ENCODE measurements around the gene LSS.

DNA sequence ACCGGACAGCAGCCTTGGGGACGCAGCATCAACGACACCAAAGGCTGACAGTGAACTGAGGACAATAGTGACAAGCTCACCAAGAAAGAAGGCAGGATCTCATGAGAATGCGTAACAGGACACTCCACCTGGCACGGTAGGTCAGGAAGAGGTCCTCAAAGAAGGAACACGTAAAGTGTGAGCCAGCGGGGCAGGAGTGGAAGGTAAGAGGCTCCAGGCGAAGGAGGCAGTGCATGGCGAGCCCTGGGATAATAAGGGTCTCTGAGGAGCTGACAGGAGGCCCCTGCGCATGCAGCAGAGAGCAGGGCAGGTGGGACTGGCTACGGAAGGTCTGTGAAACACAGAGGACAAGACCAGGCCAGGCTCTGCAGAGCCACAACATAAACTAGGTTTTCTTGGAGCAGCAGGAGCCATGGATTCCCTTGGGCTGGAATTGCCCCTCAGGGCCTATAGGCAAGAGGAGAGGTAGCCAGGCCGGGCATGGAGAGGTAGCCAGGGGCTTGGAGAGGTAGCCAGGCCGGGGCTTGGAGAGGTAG lies 8.2 kb downstream of the LSS start:
- TF ChIP-seq POLR2A (IDR thresholded peaks at IDR 0.05) (no peak), POLR2AphosphoS5 (IDR thresholded peaks at IDR 0.05) (no peak)
- TF ChIP-seq, protein P1, sequence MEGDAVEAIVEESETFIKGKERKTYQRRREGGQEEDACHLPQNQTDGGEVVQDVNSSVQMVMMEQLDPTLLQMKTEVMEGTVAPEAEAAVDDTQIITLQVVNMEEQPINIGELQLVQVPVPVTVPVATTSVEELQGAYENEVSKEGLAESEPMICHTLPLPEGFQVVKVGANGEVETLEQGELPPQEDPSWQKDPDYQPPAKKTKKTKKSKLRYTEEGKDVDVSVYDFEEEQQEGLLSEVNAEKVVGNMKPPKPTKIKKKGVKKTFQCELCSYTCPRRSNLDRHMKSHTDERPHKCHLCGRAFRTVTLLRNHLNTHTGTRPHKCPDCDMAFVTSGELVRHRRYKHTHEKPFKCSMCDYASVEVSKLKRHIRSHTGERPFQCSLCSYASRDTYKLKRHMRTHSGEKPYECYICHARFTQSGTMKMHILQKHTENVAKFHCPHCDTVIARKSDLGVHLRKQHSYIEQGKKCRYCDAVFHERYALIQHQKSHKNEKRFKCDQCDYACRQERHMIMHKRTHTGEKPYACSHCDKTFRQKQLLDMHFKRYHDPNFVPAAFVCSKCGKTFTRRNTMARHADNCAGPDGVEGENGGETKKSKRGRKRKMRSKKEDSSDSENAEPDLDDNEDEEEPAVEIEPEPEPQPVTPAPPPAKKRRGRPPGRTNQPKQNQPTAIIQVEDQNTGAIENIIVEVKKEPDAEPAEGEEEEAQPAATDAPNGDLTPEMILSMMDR (IDR thresholded peaks at IDR 0.05), result no peak
